Epidermal melanocyte (primary cell): ENCODE results near the gene GPR119.
"Not testable (repeated sequence)": the region's sequence is repeated elsewhere in the genome, so short reads cannot be mapped to it uniquely, and the experiment has no call there.

Experiments used
- DNase-seq: peaks from one replicate; pipeline ENCODE4 v3.0.0; 2011; ENCODE audit warnings: low spot score; ENCODE audit not compliant: insufficient read length

GPR119 gene

DNA sequence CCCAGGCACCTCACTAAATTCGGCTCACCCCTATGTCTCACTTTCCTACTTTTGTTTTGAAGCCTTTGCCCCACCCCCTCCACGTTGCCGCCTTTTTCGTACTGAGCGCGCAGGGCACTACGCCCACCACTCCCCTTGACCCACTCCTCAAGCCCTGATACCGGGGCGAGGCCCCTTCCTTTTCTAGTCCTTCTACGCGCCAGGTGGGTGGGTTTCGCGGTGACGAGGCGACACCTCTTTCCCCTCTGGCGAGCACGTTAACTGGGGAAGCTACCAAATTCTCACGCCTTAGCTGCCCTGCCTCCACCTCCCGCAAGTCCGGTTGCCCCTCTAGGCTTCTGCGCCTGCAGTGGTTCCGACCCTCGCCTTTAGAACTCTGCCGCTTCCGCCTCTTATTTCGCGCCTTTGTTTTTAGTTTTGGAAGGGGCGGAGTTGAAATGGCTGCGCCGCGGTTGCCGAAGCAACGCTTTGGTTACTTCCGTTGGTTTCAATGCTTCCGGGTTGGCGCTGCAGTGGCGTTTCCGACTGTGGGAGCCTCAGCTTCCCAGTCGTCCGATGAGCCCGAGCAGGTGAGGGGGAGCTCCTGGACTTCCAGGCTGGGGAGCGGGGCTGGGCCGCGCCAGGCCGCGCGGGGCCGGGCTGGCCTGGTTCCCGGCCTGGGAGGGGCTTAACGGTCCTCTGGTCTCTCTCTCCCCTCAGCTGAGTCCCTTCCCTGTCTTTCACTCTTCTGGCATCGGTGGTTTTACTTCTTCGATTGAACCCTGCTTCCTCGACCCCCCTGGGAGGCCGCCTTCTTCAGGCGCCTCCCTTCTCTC is 45.9 kb downstream of the GPR119 start, which contains the start of gene SLC25A14:
Gene SLC25A14 (plus strand): TSS at position 512 of the 815 bp plus-strand sequence. CDS start 360 bp downstream, outside the sequence.
- peak; percentile 19 for DNase-seq

DNA sequence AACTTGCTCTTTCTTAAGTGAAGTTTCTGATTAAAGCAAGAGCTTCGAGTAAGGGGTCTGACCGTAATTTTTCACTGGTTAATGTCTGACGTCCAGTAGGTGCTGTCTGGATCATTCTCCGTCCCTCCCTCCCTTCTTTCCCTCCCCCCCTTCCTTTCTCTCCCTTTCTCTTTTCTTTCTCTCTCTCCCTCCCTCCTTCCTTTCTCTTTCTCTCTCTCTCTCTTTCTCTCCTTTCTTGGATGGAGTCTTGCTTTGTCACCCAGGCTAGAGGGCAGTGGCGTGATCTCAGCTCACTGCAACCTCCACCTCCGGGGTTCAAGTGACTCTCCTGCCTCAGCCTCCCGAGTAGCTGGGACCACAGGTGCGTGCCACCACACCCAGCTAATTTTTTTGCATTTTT is 46.6 kb downstream of the GPR119 start:
- DNase-seq: not testable (repeated sequence)

DNA sequence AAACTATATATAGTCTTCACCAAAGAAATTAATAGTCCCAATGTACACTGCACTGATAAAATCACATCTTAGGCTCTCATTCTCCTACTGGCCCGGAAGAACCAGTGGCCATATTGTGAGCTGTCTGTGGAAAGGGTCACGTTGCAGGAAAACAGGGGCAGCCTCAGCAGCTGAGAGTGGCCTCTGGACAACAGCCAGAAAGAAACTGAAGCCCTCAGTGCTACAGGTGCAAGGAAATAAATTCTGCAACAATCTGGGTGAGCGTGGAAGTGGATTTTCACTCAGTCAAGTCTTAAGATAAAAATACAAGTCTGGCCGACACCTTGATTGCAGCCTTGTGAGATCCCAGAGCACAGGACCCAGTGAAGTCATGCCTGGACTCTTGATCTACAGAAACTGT is 48.9 kb downstream of the GPR119 start:
- no peak for DNase-seq
